ENCODE data around the gene MYH13. TPM values are rescaled to one million over a fixed set of nuclear protein-coding genes. Genes with fewer than 3 reads are reported as not detected.

Gene MYH13
- total RNA-seq, 2 donors from 2014 or later, result not detected

DNA sequence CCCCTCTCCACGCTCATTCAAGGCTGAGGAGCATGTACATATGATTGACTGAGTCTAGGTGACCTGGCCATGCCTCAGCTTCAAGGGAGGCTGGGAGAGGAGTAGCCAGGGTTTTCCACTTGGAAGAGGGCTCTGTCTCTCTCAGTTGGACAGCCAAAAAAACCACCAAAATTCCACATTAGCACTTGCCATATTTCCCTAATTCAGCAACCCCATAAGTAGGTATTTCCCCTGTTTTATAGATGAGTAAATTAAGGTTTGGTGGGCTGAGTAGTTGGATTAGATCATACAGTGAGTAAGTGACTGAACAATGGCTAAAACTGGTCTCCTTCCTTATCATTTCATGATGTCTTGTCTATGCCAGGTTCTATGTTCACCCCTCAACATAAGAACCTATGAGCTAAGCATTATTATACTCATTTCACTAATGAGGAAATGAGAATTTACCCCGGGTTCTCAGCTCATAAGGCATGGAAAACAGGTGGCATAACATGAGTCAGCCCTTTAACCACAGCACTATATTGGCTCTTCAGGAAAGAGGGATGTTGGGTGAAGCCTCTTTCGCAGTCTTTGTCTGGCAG lies 106.4 kb downstream of the MYH13 start:
- Histone ChIP-seq H3K27ac (no peak overlapping the region), H3K4me1 (no peaks in the 10 kb centered on the region), H3K36me3 (replicated peaks in 1 of 2; ENCODE audit: insufficient read depth in 1 of 2, low read depth in 2 of 2) (no peaks in the 10 kb centered on the region), H3K27me3 (no peaks in the 10 kb centered on the region), H3K9me3 (no peaks in the 10 kb centered on the region), H3K4me3 (no peak overlapping the region)
- no peak for TF ChIP-seq POLR2A (IDR thresholded peaks at IDR 0.05)
- TF ChIP-seq, protein P1, sequence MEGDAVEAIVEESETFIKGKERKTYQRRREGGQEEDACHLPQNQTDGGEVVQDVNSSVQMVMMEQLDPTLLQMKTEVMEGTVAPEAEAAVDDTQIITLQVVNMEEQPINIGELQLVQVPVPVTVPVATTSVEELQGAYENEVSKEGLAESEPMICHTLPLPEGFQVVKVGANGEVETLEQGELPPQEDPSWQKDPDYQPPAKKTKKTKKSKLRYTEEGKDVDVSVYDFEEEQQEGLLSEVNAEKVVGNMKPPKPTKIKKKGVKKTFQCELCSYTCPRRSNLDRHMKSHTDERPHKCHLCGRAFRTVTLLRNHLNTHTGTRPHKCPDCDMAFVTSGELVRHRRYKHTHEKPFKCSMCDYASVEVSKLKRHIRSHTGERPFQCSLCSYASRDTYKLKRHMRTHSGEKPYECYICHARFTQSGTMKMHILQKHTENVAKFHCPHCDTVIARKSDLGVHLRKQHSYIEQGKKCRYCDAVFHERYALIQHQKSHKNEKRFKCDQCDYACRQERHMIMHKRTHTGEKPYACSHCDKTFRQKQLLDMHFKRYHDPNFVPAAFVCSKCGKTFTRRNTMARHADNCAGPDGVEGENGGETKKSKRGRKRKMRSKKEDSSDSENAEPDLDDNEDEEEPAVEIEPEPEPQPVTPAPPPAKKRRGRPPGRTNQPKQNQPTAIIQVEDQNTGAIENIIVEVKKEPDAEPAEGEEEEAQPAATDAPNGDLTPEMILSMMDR (IDR thresholded peaks at IDR 0.05), result no peak
- WGBS, 2 donors, result 51 to 68% methylated on average over 3 of the region's 3 CpGs
- ATAC-seq, result no peak
- intact Hi-C loops (cut with DNase I), result no loop called here
- no peak for DNase-seq

DNA sequence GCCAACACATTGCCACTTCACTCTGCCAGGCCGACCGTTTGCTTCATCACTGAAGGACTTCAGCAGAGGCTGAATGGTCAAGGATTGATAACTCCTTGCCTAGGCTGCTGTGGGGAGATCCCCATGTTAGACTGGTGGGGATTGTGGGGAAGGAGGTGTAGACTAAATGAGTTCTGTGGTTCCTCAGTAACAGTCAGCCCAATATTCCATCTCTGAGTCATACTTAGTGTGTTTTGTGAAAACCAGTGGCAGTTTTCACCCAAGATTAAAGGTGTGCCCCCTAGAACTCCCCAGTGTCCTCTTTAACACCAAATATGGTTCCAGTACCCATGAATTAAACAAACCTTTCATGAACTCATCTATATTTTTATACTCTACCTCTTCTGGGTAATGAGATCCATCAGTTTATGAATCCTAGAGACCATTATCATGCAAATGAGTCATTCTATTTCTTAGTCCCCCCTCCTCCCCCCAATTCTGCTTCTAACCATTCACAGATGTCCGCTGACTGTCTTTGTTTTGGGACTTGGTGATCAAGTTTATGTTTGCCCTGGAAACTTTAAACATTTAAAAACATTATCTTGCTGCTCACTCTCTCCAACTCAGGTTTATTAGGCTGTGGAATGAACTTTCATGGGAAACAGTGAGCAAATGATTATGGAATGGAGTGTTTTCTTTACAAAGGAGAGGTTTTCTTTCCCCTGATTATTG lies 107.6 kb downstream of the MYH13 start:
- ATAC-seq, result no peak

DNA sequence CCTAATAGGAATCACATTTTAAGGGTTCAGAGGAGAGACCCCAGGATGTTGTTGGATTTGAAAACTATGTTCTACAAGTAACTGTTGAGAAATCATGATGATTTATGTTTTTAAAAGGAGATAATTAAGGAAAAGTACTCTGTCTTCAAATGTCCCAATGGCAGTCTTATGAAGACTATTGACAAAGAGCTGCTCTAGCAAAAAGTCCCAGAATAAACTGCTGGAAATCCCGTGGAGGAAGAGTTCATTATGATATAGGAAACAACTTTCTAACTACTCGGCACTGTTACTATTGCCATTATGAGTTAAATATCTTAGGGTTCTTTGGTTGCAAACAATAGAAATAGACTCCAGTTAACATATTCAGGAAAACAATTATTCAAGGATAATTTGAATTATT lies 108.8 kb downstream of the MYH13 start:
- ATAC-seq (no peak), DNase-seq (no peak)
- 60 to 66% methylated on average over 2 of the region's 2 CpGs for WGBS, 2 donors
- TF ChIP-seq, protein P1 (IDR thresholded peaks at IDR 0.05), result no peak
- TF ChIP-seq POLR2A (IDR thresholded peaks at IDR 0.05), result no peak
- Histone ChIP-seq H3K4me3 (no peak overlapping the region), H3K9me3 (no peaks in the 10 kb centered on the region), H3K27me3 (no peaks in the 10 kb centered on the region), H3K4me1 (no peaks in the 10 kb centered on the region), H3K36me3 (replicated peaks in 1 of 2; ENCODE audit: insufficient read depth in 1 of 2, low read depth in 2 of 2) (no peaks in the 10 kb centered on the region), H3K27ac (no peak overlapping the region)
- intact Hi-C loops (cut with DNase I), result no loop called here

More for the DNA sequence above, 107.6 kb downstream of the MYH13 start:
- 38 to 51% methylated on average over 1 to 3 of the region's 3 CpGs for WGBS, 2 donors
- no peak overlapping the region for H3K4me3 ChIP-seq
- TF ChIP-seq POLR2A (IDR thresholded peaks at IDR 0.05), result no peak
- TF ChIP-seq, protein P1 (IDR thresholded peaks at IDR 0.05), result no peak
- intact Hi-C loops (cut with DNase I), result no loop called here
- no peak overlapping the region for H3K27ac ChIP-seq
- H3K27me3 ChIP-seq, result no peaks in the 10 kb centered on the region
- no peaks in the 10 kb centered on the region for H3K4me1 ChIP-seq
- H3K36me3 ChIP-seq (replicated peaks in 1 of 2; ENCODE audit: insufficient read depth in 1 of 2, low read depth in 2 of 2), result no peaks in the 10 kb centered on the region
- H3K9me3 ChIP-seq, result no peaks in the 10 kb centered on the region
- no peak for DNase-seq

DNA sequence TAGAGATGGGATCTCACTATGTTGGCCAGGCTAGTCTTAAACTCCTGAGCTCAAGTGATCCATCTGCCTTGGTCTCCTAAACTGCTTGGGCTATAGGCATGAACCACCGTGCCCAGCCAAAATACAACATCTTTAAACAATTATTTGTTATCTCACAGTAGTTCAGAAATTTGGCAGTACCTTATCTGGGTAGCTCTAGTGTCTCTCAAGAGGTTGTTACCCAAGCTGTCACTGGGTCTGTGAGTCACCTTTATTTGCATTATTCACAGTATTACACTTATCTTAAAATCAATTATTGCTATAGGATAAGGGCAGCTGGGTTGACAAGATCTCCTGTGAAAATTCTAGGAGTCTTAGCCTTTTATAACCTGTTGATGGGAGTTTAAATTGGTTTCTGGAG lies 110.4 kb downstream of the MYH13 start:
- H3K4me3 ChIP-seq, result no peak overlapping the region
- H3K9me3 ChIP-seq, result no peaks in the 10 kb centered on the region
- H3K4me1 ChIP-seq, result no peaks in the 10 kb centered on the region
- intact Hi-C loops (cut with DNase I), result no loop called here
- DNase-seq (no peak), ATAC-seq (no peak)
- TF ChIP-seq, protein P1 (IDR thresholded peaks at IDR 0.05), result no peak
- no peak for TF ChIP-seq POLR2A (IDR thresholded peaks at IDR 0.05)
- no peaks in the 10 kb centered on the region for H3K27me3 ChIP-seq
- no peaks in the 10 kb centered on the region for H3K36me3 ChIP-seq (replicated peaks in 1 of 2; ENCODE audit: insufficient read depth in 1 of 2, low read depth in 2 of 2)
- WGBS, 2 donors, result 10 to 38% methylated on average over 1 of the region's 1 CpG
- H3K27ac ChIP-seq, result no peak overlapping the region

DNA sequence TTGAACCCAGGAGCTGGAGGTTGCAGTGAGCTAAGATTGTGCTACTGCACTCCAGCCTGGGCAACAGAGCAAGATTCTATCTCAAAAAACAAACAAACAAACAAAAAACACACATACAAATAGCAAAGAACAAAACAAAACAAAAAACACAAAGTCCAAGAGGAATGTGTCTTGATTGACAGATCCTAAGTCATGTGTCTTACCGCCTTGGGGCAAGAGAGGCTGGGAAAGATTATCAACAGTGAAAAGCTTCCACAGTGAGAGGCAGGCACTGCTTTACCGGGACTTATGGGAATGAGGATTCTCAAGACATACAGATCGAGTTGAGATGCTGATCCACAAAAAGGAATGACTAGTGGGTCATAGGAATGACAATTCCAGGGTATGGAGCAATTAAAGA lies 111.7 kb downstream of the MYH13 start:
- Histone ChIP-seq H3K27me3 (no peaks in the 10 kb centered on the region), H3K4me3 (no peak overlapping the region), H3K27ac (no peak overlapping the region), H3K9me3 (no peaks in the 10 kb centered on the region), H3K36me3 (replicated peaks in 1 of 2; ENCODE audit: insufficient read depth in 1 of 2, low read depth in 2 of 2) (no peaks in the 10 kb centered on the region), H3K4me1 (no peaks in the 10 kb centered on the region)
- DNase-seq (no peak), ATAC-seq (no peak)
- WGBS, 2 donors, result 49 to 62% methylated on average over 3 of the region's 3 CpGs
- no peak for TF ChIP-seq POLR2A (IDR thresholded peaks at IDR 0.05)
- TF ChIP-seq, protein P1 (IDR thresholded peaks at IDR 0.05), result no peak
- intact Hi-C loops (cut with DNase I), result no loop called here

Data from body of pancreas (tissue), 4 donors.